ENCODE measurements around the gene KCNH8.

Gene KCNH8

DNA sequence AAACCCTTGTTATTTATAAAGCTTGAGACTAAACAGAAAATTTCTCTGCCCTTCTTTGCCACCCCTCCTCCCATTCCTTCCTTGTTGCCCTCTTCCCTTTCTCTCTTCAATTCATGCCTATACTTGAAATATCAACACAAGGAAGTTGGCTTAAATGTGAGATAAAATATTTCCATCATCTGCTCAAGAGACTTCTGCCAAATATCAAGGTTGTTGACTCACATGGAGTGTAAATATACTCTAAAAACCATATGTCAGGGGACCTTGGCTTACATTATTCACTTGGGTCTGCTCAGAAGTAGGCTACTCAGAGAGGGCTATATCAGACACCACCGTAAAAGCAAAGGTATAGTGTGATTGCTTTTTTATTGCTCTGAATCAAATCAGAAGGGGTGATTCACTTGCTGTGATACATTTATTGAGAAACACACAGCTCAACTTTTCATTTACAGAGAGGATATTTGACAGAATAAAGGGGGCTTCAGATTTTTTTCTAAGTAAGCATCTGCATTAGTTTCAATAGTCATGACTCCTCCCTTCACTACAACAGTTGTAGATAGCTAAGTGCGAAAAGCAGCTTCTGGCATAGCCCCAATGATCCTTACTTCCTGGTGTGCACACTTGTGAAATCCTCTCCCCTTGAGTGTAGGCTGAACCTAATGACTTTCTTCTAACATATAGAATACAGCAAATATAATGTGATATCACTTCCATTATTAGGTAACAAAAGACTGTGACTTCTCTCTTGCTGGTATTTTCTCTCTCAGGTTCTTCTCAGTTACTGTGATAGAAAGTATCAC, 399.6 kb downstream of the KCNH8 start:
- H3K4me1 Mint-ChIP-seq: no peaks in the 10 kb centered on the region
- H3K9me3 Mint-ChIP-seq: no peaks in the 10 kb centered on the region
- H3K27me3 Mint-ChIP-seq: no peaks in the 10 kb centered on the region
- no peak for DNase-seq
- H3K4me3 Mint-ChIP-seq: no peak overlapping the region
- CTCF ChIA-PET: no interaction called here
- no peak overlapping the region for H3K27ac Mint-ChIP-seq
- no peaks in the 10 kb centered on the region for H3K36me3 Mint-ChIP-seq

- no peaks in the 10 kb centered on the region for H3K36me3 Mint-ChIP-seq
- no peaks in the 10 kb centered on the region for H3K27me3 Mint-ChIP-seq
- DNase-seq: no peak
- CTCF ChIA-PET: no interaction called here
- no peaks in the 10 kb centered on the region for H3K4me1 Mint-ChIP-seq
- no peak overlapping the region for H3K27ac Mint-ChIP-seq
- H3K9me3 Mint-ChIP-seq: no peaks in the 10 kb centered on the region
- H3K4me3 Mint-ChIP-seq: no peak overlapping the region
Measured at GRCh38 chr3:19559724-19560442, 411.6 kb downstream of the KCNH8 start.

DNA sequence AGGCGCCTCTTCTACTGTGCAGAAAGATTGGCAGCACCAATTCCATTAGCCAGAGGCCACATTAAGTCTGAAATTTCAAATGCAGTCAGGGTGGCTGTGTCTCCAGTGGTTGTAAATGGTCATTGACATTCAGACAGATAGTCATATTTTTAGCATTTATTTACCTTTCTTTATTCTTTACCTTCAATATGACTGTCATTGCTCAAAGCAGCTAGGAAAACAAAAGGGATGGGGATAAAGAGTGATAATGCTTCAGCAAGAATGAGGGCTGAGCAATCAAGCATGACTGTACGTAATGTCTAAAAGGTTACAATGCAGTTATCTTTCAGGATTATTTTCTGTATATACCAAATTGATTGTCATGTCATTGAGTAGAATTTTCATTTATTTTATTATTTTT, 425.3 kb downstream of the KCNH8 start:
- H3K9me3 Mint-ChIP-seq: peaks cover 3% of the 10 kb centered on the region
- H3K4me1 Mint-ChIP-seq: no peaks in the 10 kb centered on the region
- CTCF ChIA-PET: no interaction called here
- no peak overlapping the region for H3K4me3 Mint-ChIP-seq
- no peak overlapping the region for H3K27ac Mint-ChIP-seq
- no peak for DNase-seq
- H3K36me3 Mint-ChIP-seq: no peaks in the 10 kb centered on the region
- H3K27me3 Mint-ChIP-seq: no peaks in the 10 kb centered on the region

DNA sequence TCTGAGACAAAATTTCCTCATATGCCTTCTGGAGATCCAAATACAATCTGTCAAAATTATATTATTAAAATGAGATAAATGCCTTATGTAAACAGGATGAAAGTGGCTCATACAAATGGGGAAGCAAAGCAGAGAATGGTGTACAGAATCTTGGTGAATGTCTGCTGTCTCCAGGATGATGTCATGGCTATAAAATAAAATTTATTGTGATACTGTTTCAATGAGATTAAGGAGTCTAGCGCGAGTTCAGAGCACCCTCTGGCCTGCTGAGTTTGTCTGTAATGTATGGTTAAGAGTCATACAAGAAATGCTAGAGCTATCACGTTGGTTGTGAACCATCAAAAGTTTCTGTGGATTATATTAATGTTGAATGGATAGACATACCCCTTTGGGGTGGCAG, 426.0 kb downstream of the KCNH8 start:
- no peaks in the 10 kb centered on the region for H3K36me3 Mint-ChIP-seq
- H3K4me1 Mint-ChIP-seq: no peaks in the 10 kb centered on the region
- CTCF ChIA-PET: no interaction called here
- peaks cover 4% of the 10 kb centered on the region for H3K9me3 Mint-ChIP-seq
- no peaks in the 10 kb centered on the region for H3K27me3 Mint-ChIP-seq
- no peak overlapping the region for H3K4me3 Mint-ChIP-seq
- no peak for DNase-seq
- H3K27ac Mint-ChIP-seq: no peak overlapping the region

DNA sequence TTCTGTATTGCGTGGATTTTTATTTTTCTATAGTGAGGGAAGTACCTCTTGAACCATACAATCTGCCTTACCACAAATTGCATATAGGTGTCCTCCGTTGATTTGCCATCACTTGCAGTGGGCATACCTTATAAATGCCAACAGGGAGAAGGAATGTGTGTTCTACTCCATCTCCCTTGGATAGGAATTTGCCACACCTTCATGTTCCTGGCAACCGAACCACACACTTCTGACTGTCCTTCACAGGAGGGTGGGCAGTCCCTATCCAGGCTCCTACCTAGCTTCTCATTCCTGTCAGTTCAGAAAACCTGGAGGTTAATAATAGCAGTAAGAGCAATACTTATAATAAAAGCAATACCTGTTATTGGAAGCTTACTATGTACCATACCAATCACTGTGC, 428.0 kb downstream of the KCNH8 start:
- H3K4me1 Mint-ChIP-seq: no peaks in the 10 kb centered on the region

More for the DNA sequence above, 428.0 kb downstream of the KCNH8 start:
- H3K36me3 Mint-ChIP-seq: no peaks in the 10 kb centered on the region
- CTCF ChIA-PET: no interaction called here
- no peak overlapping the region for H3K4me3 Mint-ChIP-seq
- H3K27ac Mint-ChIP-seq: no peak overlapping the region
- no peak for DNase-seq
- no peaks in the 10 kb centered on the region for H3K27me3 Mint-ChIP-seq
- H3K9me3 Mint-ChIP-seq: peaks cover 8% of the 10 kb centered on the region

All from activated naive CD4-positive, alpha-beta T cell treated with anti-CD3 and anti-CD28 coated beads, Interleukin-2, amount 10 ng/mL, durations not matched to agents 7 days and 5 days (primary cell).